Breast epithelium (tissue), 3 donors: Measurements from ENCODE around the gene HCFC1.

Experiments
- POLR2A ChIP-seq: fragments of 450-650 bp; IDR thresholded peaks from one replicate; pipeline ENCODE4 v1.6.1; 2016; ENCODE audit warnings: antibody characterized with exemption, mild to moderate bottlenecking, moderate library complexity
- POLR2AphosphoS5 ChIP-seq, 3 donors: sonication (generic); formaldehyde crosslinking; IDR thresholded peaks; one replicate each; pipeline ENCODE4 v1.6.1; 2017; ENCODE audit warnings: antibody characterized with exemption in 3 of 3
- TF ChIP-seq, protein P1 (sequence below), 3 donors: fragments of 450-650 bp; IDR thresholded peaks; one replicate each; pipeline ENCODE4 v1.5.1; 2016 to 2017; ENCODE audit warnings: antibody characterized with exemption in 3 of 3, mild to moderate bottlenecking in 3 of 3, moderate library complexity in 3 of 3

DNA sequence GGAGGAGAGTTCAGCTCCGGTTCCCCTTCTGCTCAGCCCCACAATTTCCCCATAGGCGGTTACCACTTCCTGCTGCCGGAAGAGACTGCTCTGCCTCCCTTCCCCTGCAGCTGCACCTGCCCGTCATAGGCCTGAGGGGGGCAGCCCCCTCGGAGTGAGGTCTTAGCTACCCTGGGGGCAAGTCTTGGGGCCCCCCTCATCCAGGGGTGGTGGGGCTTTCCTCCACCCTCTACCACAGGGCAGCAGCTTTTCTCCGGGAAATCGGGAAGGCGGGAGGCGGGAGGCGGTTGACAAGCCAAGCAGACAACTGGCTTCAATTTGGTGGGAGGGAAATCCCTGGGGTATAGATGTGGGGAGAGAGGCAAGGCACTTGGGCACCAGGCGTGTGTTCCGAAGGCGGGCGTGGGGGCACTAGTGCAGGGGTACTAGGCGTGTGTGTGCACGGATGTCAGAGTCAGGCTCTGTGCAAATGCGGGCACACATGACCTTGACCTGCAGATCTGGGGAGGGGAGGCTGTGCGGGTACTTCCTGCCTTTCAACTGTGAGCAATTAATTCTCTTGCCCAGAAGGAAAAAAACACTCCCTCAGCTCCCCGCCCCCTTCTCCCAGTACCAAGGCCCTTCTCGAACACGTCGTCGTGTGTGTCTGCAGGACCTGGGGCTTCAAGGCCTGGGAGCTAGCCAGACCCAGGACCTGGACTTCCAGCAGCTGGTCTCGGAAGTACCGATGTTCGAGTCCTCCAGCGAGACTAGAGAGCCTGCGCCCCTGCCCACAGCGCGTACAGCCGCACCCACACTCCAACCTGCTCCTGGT, 44.6 kb downstream of the HCFC1 start:
- TF ChIP-seq, protein P1, sequence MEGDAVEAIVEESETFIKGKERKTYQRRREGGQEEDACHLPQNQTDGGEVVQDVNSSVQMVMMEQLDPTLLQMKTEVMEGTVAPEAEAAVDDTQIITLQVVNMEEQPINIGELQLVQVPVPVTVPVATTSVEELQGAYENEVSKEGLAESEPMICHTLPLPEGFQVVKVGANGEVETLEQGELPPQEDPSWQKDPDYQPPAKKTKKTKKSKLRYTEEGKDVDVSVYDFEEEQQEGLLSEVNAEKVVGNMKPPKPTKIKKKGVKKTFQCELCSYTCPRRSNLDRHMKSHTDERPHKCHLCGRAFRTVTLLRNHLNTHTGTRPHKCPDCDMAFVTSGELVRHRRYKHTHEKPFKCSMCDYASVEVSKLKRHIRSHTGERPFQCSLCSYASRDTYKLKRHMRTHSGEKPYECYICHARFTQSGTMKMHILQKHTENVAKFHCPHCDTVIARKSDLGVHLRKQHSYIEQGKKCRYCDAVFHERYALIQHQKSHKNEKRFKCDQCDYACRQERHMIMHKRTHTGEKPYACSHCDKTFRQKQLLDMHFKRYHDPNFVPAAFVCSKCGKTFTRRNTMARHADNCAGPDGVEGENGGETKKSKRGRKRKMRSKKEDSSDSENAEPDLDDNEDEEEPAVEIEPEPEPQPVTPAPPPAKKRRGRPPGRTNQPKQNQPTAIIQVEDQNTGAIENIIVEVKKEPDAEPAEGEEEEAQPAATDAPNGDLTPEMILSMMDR (IDR thresholded peaks at IDR 0.05): no peak
- TF ChIP-seq POLR2A: no peak
- no peak for TF ChIP-seq POLR2AphosphoS5 (IDR thresholded peaks at IDR 0.05)
